T-helper 2 cell treated with Interferon-gamma antibody and Interleukin-4, amounts not matched to agents 100 ng/mL and 5 ng/mL, for 36 hours (primary cell): ENCODE data around the gene DHRSX. TPM values are rescaled to one million over a fixed set of nuclear protein-coding genes. Genes with fewer than 3 reads are reported as not detected.
"Not testable (repeated sequence)": the region's sequence is repeated elsewhere in the genome, so short reads cannot be mapped to it uniquely, and the experiment has no call there.

ENCODE experiments used
- intact Hi-C: fragments of 100-400 bp; cut with micrococcal nuclease; formaldehyde crosslinking; loops from one replicate; pipeline ENCODE4 v1.15.1; 2023
- total RNA-seq: library from RNA; stranded (reverse); gene quantifications from 2 replicates; pipeline ENCODE4 v1.2.3, GENCODE V29; 2022

The DHRSX gene
- total RNA-seq, 1 donor from 2014 or later: 19.1 TPM

GRCh38 chrX:2226906-2227656 lies 273.7 kb downstream of the DHRSX start:
- intact Hi-C loops: no loop called here

- intact Hi-C loops: no loop called here
Observed at GRCh38 chrX:2226182-2226581, 274.6 kb downstream of the DHRSX start.

- intact Hi-C loops: no loop called here
Observed at GRCh38 chrX:2224597-2225235, 276.1 kb downstream of the DHRSX start.

- intact Hi-C loops: no loop called here
Observed at GRCh38 chrX:2224161-2224560, 276.6 kb downstream of the DHRSX start.

- intact Hi-C loops: no loop called here
Observed at GRCh38 chrX:2220829-2221567, 279.8 kb downstream of the DHRSX start.

- intact Hi-C loops: no loop called here
Observed at GRCh38 chrX:2220296-2220695, 280.5 kb downstream of the DHRSX start.

- intact Hi-C loops: not testable (repeated sequence)
Observed at GRCh38 chrX:2214138-2214823, 286.5 kb downstream of the DHRSX start.

GRCh38 chrX:2211667-2212066 lies 289.1 kb downstream of the DHRSX start:
- intact Hi-C loops: not testable (repeated sequence)

GRCh38 chrX:2193273-2193592 lies 307.5 kb downstream of the DHRSX start:
- intact Hi-C loops: no loop called here

- intact Hi-C loops: no loop called here
Observed at GRCh38 chrX:2192584-2193272, 308.0 kb downstream of the DHRSX start.

- intact Hi-C loops: no loop called here
Observed at GRCh38 chrX:2188840-2189239, 311.9 kb downstream of the DHRSX start.

GRCh38 chrX:2188330-2188792 lies 312.4 kb downstream of the DHRSX start:
- intact Hi-C loops: no loop called here

GRCh38 chrX:2187352-2188115 lies 313.2 kb downstream of the DHRSX start:
- intact Hi-C loops: no loop called here

- intact Hi-C loops: no loop called here
Observed at GRCh38 chrX:2185341-2186082, 315.3 kb downstream of the DHRSX start.

GRCh38 chrX:2184089-2184488 lies 316.7 kb downstream of the DHRSX start:
- intact Hi-C loops: no loop called here

- intact Hi-C loops: no loop called here
Observed at GRCh38 chrX:2183193-2183725, 317.5 kb downstream of the DHRSX start.

GRCh38 chrX:2177541-2177940 lies 323.2 kb downstream of the DHRSX start:
- intact Hi-C loops: no loop called here

- intact Hi-C loops: no loop called here
Observed at GRCh38 chrX:2176733-2177132, 324.0 kb downstream of the DHRSX start.

GRCh38 chrX:2176274-2176673 lies 324.5 kb downstream of the DHRSX start:
- intact Hi-C loops: no loop called here
